HuH-7.5 (cell line): Measurements from ENCODE around the gene FPGS.

Experiments used
- DNase-seq: peaks from one replicate; pipeline ENCODE4 v3.0.0; 2011; ENCODE audit warnings: low spot score

The FPGS gene

DNA sequence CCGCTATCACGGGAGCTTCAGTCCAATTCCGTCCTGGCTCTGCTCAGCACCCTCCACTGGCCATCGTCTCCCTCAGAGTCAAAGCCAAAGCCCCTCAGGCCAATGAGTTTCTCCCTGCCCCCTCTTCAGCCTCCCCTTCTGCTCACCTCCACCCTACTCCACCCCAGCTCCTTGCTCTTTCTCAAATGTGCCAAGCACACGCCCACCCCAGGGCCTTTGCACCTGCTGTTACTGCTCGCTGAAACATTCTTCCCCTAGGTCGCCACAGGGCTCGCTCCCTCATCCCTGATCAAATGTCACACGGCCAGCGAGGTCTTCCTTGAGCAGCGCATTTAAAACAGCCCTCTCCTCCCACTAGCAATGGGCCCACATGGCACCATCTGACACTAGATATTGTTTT lies 58.1 kb downstream of the FPGS start:
- no peak for DNase-seq

- no peak for DNase-seq
These were observed 59.7 kb downstream of the FPGS start for GRCh38 chr9:127862075-127863011.

DNA sequence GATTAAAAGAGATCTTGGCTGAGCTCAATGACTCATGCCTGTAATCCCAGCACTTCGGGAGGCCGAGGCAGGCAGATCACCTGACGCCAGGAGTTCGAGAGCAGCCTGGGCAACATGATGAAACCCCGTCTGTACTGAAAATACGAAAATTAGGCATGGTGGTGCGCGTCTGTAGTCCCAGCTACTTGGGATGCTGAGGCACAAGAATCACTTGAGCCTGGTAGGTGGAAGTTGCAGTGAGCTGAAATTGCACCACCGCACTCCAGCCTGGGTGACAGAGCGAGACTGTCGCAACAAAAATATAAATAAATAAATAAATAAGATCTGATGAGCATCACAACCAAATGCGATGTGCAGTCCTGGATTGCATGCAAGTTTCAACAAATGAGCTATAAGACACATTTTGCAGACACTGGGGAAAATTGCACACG lies 60.5 kb downstream of the FPGS start:
- no peak for DNase-seq
